Measurements from ENCODE around the gene PIP5KL1. TPM values are rescaled to one million over a fixed set of nuclear protein-coding genes. Genes with fewer than 3 reads are reported as not detected.

Gene PIP5KL1
- total RNA-seq, 1 experiment from 2014 or later: 0.94 TPM

GRCh38 chr9:127909839-127910273 lies 20.7 kb downstream of the PIP5KL1 start:
- no peak overlapping the region for H3K4me3 ChIP-seq (ENCODE audit: insufficient read depth, low read depth, low read length)

GRCh38 chr9:127908660-127908926 lies 22.0 kb downstream of the PIP5KL1 start:
- no peaks in the 10 kb centered on the region for H3K27me3 ChIP-seq (ENCODE audit: control insufficient read depth, insufficient read depth, low read length)
- DNase-seq: no peak
- peaks cover 1% of the 10 kb centered on the region; the same call in 1 of the 2 replicates for H3K36me3 ChIP-seq (replicated peaks; ENCODE audit: control insufficient read depth, insufficient read depth, low read length)
- no peak overlapping the region for H3K4me3 ChIP-seq (ENCODE audit: insufficient read depth, low read depth, low read length)

More at GRCh38 chr9:127909839-127910273, 20.7 kb downstream of the PIP5KL1 start:
- Histone ChIP-seq H3K36me3 (replicated peaks; ENCODE audit: control insufficient read depth, insufficient read depth, low read length) (peaks cover 1% of the 10 kb centered on the region; the same call in 1 of the 2 replicates), H3K27me3 (ENCODE audit: control insufficient read depth, insufficient read depth, low read length) (no peaks in the 10 kb centered on the region)
- no peak for DNase-seq

DNA sequence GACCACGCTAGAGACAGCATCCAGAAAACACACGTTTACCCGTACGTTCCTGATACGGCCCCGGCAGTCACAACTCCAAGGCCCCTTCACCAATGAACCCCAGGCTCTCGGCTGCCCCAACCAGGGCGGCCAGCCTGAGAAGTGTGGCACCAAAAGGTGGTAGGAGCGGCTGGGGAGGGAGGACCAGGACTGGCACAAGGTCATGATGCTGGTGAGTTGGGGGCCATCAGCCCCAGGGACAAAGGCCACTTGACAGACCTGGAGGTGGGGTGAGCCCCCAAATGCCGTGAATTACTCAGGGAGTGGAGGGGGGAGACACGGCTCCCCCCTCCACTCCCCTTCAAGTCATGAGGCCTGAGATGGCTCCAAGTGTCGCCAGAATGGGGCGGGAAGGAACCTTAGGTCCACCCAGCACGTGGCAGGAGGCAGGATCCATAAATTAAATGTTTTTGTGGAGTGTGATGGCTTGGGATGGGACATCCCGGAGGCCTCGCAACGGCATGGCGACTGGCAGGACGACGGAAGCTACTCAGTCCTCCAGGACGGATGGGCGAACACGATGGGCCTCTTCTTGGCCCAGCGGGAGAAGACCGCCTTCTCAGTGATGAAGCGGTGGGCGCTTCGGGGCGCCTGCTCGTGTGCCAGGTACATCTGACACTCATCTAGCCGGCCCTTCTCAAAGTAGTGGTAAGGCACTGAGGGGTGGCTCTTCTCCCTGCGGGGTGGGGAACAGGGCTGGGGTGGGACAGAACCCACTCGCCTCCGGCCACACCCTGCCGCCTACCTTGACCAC lies 22.5 kb downstream of the PIP5KL1 start:
- Histone ChIP-seq H3K36me3 (replicated peaks; ENCODE audit: control insufficient read depth, insufficient read depth, low read length) (peaks cover 1% of the 10 kb centered on the region; the same call in 1 of the 2 replicates), H3K4me3 (ENCODE audit: insufficient read depth, low read depth, low read length) (no peak overlapping the region), H3K27me3 (ENCODE audit: control insufficient read depth, insufficient read depth, low read length) (no peaks in the 10 kb centered on the region)
- no peak for DNase-seq

- Histone ChIP-seq H3K36me3 (replicated peaks; ENCODE audit: control insufficient read depth, insufficient read depth, low read length) (no peaks in the 10 kb centered on the region), H3K4me3 (ENCODE audit: insufficient read depth, low read depth, low read length) (no peak overlapping the region), H3K27me3 (ENCODE audit: control insufficient read depth, insufficient read depth, low read length) (no peaks in the 10 kb centered on the region)
- DNase-seq: peak; percentile 75
These were observed 24.8 kb downstream of the PIP5KL1 start for GRCh38 chr9:127905788-127906191.

DNA sequence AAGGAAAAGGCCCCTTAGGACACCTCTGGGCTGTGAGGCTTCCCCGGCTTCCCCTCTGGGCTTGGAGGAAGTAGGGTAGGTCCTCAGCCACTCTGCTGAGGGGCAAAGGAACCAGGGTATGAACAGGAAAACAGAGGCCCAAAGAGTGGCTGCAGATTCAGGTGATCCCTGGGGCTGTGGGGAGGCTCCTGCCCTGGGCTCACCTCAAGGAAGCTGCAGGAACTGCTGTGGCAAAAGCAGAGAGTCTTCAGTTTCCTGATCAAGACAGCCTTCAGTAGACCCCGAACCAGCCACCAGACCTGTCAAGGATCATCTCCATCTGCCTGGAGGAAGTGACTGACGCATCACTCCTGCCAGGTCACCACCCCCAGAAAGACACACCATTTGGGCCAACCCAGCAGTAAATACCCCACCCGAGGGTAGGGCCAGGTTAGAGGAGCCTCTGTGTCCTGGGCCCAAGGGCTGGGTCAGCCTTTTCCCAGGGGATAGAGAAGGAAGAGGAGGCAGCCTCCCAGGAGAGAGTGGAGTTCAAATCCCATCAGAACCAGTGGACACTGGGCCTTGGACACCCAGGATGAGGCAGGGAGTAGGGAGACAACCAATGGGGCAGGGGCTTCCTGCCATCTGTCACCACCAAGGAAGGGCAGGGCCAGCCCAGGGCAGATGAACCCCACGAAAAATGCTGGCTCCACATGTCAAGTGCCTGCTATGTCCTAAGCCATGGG lies 25.4 kb downstream of the PIP5KL1 start:
- no peaks in the 10 kb centered on the region for H3K27me3 ChIP-seq (ENCODE audit: control insufficient read depth, insufficient read depth, low read length)
- DNase-seq: no peak
- H3K36me3 ChIP-seq (replicated peaks; ENCODE audit: control insufficient read depth, insufficient read depth, low read length): no peaks in the 10 kb centered on the region
- no peak overlapping the region for H3K4me3 ChIP-seq (ENCODE audit: insufficient read depth, low read depth, low read length)

DNA sequence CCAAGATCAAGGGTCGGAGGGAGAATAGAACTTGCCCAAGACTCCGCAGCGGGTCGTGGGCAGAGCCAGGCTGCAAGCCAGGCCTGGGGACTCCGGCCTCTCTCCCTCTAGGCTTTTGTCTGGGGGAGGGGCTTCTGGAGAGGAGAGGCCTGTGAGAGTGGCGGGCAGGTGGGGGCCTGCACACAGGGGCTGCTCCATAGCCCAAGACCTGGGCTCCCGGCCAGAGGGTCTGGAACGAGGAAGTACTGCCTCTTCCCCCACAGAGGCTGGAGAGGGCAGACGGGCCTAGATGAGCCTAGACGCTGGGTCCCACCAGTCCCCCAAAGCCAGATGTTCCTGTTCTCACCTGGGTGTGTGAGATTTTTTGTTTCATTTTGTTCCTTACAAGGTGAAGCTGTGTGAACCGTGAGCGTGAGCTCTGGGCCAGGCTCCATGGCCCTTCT lies 26.0 kb downstream of the PIP5KL1 start:
- Histone ChIP-seq H3K36me3 (replicated peaks; ENCODE audit: control insufficient read depth, insufficient read depth, low read length) (no peaks in the 10 kb centered on the region), H3K4me3 (ENCODE audit: insufficient read depth, low read depth, low read length) (no peak overlapping the region), H3K27me3 (ENCODE audit: control insufficient read depth, insufficient read depth, low read length) (peaks cover 2% of the 10 kb centered on the region; the same call in 1 of the 2 replicates)
- DNase-seq: peak; percentile 78

DNA sequence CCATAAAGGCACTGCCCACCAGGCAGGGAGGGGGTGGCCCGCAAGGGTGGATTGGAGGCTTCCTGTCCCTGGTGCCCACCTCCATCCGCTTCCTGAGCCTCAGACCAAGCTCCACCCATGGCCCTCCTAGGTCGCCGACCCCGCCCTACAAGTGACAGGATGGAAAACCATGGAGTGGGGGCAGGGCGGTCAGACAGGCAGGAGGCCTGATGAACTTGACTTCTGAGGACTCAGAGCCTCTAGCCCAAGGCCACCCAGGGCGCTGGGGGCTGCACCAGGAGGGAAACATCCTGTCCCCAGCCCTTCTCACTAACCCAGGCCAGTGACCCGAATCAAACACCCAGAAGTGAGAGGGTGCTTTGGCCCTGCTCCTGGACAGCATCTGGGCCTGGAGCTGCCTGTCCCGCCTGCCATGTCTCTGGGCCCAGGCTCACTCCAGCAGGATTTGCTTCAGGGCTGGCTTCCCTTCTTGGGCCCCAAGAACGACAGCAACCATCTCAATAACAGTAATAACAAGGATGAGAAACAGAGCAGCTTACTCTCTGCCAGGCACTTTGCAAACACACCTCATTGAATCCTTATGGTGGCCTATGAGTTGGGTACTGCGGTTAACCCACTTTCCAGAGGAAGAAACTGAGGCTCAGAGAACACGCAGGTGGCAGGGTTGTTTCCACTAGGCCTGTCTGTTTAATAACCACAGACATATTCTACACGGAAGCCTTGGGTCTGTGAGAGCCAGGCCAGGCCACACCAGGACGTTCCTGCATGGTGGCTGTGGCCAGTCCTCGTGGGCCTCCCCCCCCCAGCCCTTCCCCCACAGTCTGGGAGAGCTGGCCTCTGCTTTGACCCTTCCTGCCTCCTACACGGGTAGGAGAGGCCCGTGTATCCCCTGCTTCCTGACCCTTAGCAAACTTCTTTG lies 26.8 kb downstream of the PIP5KL1 start:
- peaks cover 2% of the 10 kb centered on the region for H3K27me3 ChIP-seq (ENCODE audit: control insufficient read depth, insufficient read depth, low read length)
- peak; percentile 81 for DNase-seq
- H3K36me3 ChIP-seq (replicated peaks; ENCODE audit: control insufficient read depth, insufficient read depth, low read length): no peaks in the 10 kb centered on the region
- no peak overlapping the region for H3K4me3 ChIP-seq (ENCODE audit: insufficient read depth, low read depth, low read length)

GRCh38 chr9:127899128-127899943 lies 31.2 kb downstream of the PIP5KL1 start, which contains the start of gene ST6GALNAC6:
Gene ST6GALNAC6 (minus strand): TSS chr9:127899603. CDS start chr9:127897981, 1,622 bp downstream.
- H3K4me3 ChIP-seq (ENCODE audit: insufficient read depth, low read depth, low read length): peak within 1 kb of the TSS; percentile 77
- peaks cover 2% of the 10 kb centered on the region for H3K27me3 ChIP-seq (ENCODE audit: control insufficient read depth, insufficient read depth, low read length)
- peaks cover 12% of the 10 kb centered on the region for H3K36me3 ChIP-seq (replicated peaks; ENCODE audit: control insufficient read depth, insufficient read depth, low read length)
- DNase-seq: peak; percentile 97

- peak; percentile 83 for DNase-seq
- Histone ChIP-seq H3K36me3 (replicated peaks; ENCODE audit: control insufficient read depth, insufficient read depth, low read length) (peaks cover 17% of the 10 kb centered on the region), H3K4me3 (ENCODE audit: insufficient read depth, low read depth, low read length) (peak overlapping the region; percentile 77), H3K27me3 (ENCODE audit: control insufficient read depth, insufficient read depth, low read length) (peaks cover 2% of the 10 kb centered on the region)
These were observed 32.0 kb downstream of the PIP5KL1 start for GRCh38 chr9:127898433-127899127.

DNA sequence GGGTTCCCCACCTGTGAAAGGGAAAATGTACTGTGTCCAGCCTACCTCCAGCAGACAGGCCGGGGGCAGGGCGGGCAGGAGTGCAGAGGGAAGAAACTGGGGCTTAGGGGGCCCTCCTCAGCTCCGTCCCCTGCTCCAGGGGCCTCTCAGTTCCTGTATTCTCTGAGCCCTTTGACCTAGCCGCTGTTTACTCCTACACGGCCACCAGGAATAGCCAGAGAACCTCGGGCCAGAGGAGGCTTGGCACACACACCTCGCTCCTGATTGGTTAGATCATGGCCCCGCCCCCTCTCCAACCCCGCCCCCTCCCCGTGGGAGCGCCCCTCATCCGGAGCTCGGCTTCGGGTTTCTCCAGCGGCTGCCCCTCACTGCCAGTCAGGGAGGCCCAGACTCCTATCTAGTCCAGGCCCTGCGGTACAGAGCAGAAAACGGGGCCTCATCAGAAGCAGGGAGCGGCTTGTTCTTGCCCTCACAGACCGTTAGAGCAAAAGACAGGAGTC lies 33.3 kb downstream of the PIP5KL1 start:
- no peak overlapping the region; the same call in 1 of the 2 replicates for H3K4me3 ChIP-seq (ENCODE audit: insufficient read depth, low read depth, low read length)
- H3K27me3 ChIP-seq (ENCODE audit: control insufficient read depth, insufficient read depth, low read length): peaks cover 2% of the 10 kb centered on the region
- H3K36me3 ChIP-seq (replicated peaks; ENCODE audit: control insufficient read depth, insufficient read depth, low read length): peaks cover 25% of the 10 kb centered on the region
- peak; percentile 99 for DNase-seq

DNA sequence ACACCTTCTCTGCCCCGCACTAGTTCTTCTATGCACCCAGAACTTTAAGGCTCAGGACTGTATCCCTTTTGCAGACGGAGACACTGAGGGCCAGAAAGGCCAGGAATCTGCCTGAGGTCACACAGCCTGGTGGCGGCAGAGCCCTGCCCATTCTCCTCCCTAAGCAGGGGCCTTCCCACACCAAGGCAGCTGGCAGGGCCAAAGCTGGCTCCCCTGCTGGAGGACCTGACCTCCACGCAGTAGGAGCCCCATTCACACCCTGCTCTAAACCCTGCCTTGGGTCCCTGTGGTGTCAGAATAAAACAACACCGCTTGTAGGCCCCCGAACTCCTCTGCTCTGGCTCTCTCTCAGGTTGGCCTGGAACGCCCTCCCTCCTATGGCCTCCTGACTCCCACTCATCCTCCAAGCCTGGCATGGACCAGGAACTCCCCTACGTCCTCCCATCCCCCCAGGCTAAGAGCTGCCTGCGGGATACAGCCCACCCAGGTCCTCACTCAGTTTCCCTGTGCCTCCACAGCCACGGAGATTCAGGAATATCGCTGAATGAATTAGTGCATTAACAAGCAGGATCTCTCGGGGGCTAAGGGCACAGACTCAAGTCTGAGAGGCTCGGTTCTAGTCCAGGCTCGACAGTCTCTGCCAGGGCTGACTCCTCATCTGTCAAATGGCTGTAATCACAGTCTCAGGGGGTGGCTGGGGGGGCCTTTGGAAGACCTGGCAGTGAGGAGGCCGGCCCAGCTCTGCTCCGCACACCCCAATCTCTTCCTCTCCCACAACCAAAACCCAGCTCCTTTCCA lies 34.0 kb downstream of the PIP5KL1 start:
- Histone ChIP-seq H3K36me3 (replicated peaks; ENCODE audit: control insufficient read depth, insufficient read depth, low read length) (peaks cover 25% of the 10 kb centered on the region), H3K27me3 (ENCODE audit: control insufficient read depth, insufficient read depth, low read length) (peaks cover 2% of the 10 kb centered on the region), H3K4me3 (ENCODE audit: insufficient read depth, low read depth, low read length) (no peak overlapping the region; the same call in 1 of the 2 replicates)
- no peak for DNase-seq

DNA sequence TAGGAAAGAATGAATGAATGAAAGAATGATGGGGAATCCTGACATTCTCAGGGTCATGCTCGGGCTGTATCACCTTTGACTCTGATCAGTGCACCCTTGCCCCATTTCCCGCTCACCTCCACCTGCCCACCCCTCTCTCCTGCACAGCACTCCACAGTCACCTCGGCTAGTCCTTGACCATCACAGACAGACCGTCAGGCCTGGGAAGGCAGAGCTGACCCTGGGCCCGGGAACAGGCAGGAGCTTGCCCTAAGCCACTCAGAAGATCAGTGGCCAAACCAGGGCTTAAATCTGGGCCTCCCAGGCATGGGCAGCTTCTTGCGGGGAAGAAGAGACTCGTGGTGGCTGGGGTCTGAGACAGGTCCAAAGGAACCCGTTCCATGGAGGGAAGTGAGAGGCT lies 34.8 kb downstream of the PIP5KL1 start:
- H3K27me3 ChIP-seq (ENCODE audit: control insufficient read depth, insufficient read depth, low read length): peaks cover 2% of the 10 kb centered on the region
- H3K36me3 ChIP-seq (replicated peaks; ENCODE audit: control insufficient read depth, insufficient read depth, low read length): peaks cover 25% of the 10 kb centered on the region
- DNase-seq: no peak
- no peak overlapping the region for H3K4me3 ChIP-seq (ENCODE audit: insufficient read depth, low read depth, low read length)
